ENCODE data around the gene NMT1.
"Not testable (repeated sequence)": the region's sequence is repeated elsewhere in the genome, so short reads cannot be mapped to it uniquely, and the experiment has no call there.

NMT1 gene

GRCh38 chr17:45123930-45124796 is 63.0 kb downstream of the NMT1 start:
- Histone ChIP-seq H3K36me3 (ENCODE audit: insufficient read depth, insufficient read length, low read length) (peaks cover 37% of the 10 kb centered on the region), H3K27me3 (ENCODE audit: insufficient read depth, insufficient read length) (no peaks in the 10 kb centered on the region), H3K9ac (ENCODE audit: insufficient read length, low read depth) (no peak overlapping the region), H3K9me3 (ENCODE audit: insufficient read depth, low read length) (no peaks in the 10 kb centered on the region), H3K4me1 (ENCODE audit: insufficient read depth, insufficient read length) (peaks cover 42% of the 10 kb centered on the region), H3K4me3 (ENCODE audit: insufficient read length, low read depth) (no peak overlapping the region)
- TF ChIP-seq SUZ12 (IDR thresholded peaks at IDR 0.05; ENCODE audit: extremely low read depth, insufficient read depth, insufficient read length) (no peak), YY1 (IDR thresholded peaks at IDR 0.05; ENCODE audit: insufficient read depth, insufficient read length) (no peak)
- DNase-seq (ENCODE audit: low read depth, low spot score), result peak; percentile 22

DNA sequence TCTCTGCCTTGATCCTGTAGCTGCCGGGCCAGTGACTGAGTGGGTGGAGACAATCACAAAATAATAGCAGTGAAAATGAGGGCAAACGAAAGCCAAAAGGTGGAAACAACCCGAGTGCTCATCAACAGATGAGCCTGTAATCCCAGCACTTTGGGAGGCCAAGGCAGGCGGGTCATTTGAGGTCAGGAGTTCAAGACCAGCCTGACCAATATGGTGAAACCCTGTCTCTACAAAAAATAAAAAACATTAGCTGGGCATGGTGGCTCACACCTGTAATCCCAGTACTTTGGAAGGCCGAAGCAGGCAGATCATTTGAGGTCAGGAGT is 63.6 kb downstream of the NMT1 start:
- Histone ChIP-seq H3K36me3 (ENCODE audit: insufficient read depth, insufficient read length, low read length) (peaks cover 32% of the 10 kb centered on the region), H3K4me1 (ENCODE audit: insufficient read depth, insufficient read length) (peaks cover 46% of the 10 kb centered on the region)
- not testable (repeated sequence) for DNase-seq (ENCODE audit: low read depth, low spot score); H3K9me3 ChIP-seq (ENCODE audit: insufficient read depth, low read length); H3K27me3 ChIP-seq (ENCODE audit: insufficient read depth, insufficient read length); H3K9ac ChIP-seq (ENCODE audit: insufficient read length, low read depth); H3K4me3 ChIP-seq (ENCODE audit: insufficient read length, low read depth)

DNA sequence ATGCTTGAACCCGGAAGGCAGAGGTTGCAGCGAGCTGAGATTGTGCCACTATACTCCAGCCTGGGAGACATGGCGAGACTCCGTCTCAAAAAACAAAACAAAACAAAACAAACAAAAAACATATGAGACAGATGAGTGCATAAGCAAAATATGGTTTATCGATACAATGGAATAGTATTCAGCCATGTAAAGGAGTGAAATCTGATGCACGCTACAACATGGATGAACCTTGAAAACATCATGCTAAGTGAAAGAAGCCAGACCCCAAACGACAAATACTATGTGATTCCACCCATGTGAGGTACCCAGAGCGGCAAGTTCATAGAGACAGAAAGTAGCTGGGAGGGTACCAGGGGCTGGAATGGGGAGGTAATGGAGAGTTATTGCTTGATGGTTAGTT is 64.4 kb downstream of the NMT1 start:
- no peak overlapping the region for H3K4me3 ChIP-seq (ENCODE audit: insufficient read length, low read depth)
- no peaks in the 10 kb centered on the region for H3K27me3 ChIP-seq (ENCODE audit: insufficient read depth, insufficient read length)
- H3K9ac ChIP-seq (ENCODE audit: insufficient read length, low read depth), result no peak overlapping the region
- H3K9me3 ChIP-seq (ENCODE audit: insufficient read depth, low read length), result no peaks in the 10 kb centered on the region
- H3K36me3 ChIP-seq (ENCODE audit: insufficient read depth, insufficient read length, low read length), result peaks cover 25% of the 10 kb centered on the region
- no peak for DNase-seq (ENCODE audit: low read depth, low spot score)
- TF ChIP-seq SUZ12 (IDR thresholded peaks at IDR 0.05; ENCODE audit: extremely low read depth, insufficient read depth, insufficient read length) (no peak), ZNF274 (IDR thresholded peaks at IDR 0.05; ENCODE audit: low read depth, low read length) (no peak), YY1 (IDR thresholded peaks at IDR 0.05; ENCODE audit: insufficient read depth, insufficient read length) (no peak)
- H3K4me1 ChIP-seq (ENCODE audit: insufficient read depth, insufficient read length), result peaks cover 50% of the 10 kb centered on the region

- Histone ChIP-seq H3K4me1 (ENCODE audit: insufficient read depth, insufficient read length) (peaks cover 47% of the 10 kb centered on the region), H3K9ac (ENCODE audit: insufficient read length, low read depth) (peak overlapping the region; percentile 36), H3K27me3 (ENCODE audit: insufficient read depth, insufficient read length) (no peaks in the 10 kb centered on the region), H3K36me3 (ENCODE audit: insufficient read depth, insufficient read length, low read length) (peaks cover 22% of the 10 kb centered on the region), H3K9me3 (ENCODE audit: insufficient read depth, low read length) (no peaks in the 10 kb centered on the region), H3K4me3 (ENCODE audit: insufficient read length, low read depth) (no peak overlapping the region)
- DNase-seq (ENCODE audit: low read depth, low spot score), result no peak
- TF ChIP-seq ZNF274 (IDR thresholded peaks at IDR 0.05; ENCODE audit: low read depth, low read length) (no peak), SUZ12 (IDR thresholded peaks at IDR 0.05; ENCODE audit: extremely low read depth, insufficient read depth, insufficient read length) (no peak), YY1 (IDR thresholded peaks at IDR 0.05; ENCODE audit: insufficient read depth, insufficient read length) (no peak)
Observed at GRCh38 chr17:45127207-45127547, 66.1 kb downstream of the NMT1 start.

DNA sequence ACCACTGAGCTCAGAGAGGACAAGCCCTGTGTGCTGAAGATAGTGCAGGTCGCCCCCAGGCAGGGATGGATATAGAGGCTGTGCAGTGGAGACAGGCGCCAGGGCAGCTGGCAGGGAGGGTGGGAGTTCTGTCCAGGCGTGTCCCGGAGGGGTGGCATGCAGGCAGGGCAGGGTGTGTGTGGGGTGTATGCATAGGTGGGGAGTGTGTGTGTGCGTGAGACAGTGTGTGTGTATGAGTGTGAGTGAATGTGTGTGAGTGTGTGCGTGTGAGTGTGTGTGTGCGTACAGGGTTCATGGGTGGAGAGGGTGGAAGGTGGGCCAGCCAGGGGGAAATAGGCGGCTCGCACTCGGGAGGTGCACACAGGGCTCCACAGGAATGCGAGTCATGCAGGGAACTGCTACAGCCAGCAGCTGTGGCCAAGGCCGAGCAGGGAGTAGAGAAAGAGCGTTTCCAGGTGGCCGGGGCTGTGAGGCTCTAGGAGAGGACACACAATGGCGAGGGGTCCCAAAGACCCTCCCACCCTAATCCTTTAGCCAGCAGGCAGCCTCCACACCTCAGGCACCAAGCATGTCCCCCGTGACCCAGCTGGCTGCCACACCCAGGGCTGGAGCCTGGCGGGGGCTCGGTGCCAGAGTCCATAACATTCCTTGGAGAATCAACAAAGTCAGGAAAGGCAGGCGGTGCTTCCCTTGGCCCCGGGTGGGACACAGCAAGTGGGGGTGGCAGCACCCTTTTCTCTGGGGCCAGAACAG is 66.6 kb downstream of the NMT1 start:
- H3K9me3 ChIP-seq (ENCODE audit: insufficient read depth, low read length), result no peaks in the 10 kb centered on the region
- TF ChIP-seq SUZ12 (IDR thresholded peaks at IDR 0.05; ENCODE audit: extremely low read depth, insufficient read depth, insufficient read length) (no peak), ZNF274 (IDR thresholded peaks at IDR 0.05; ENCODE audit: low read depth, low read length) (no peak), YY1 (IDR thresholded peaks at IDR 0.05; ENCODE audit: insufficient read depth, insufficient read length) (no peak)
- peak overlapping the region; percentile 66 for H3K9ac ChIP-seq (ENCODE audit: insufficient read length, low read depth)
- peaks cover 47% of the 10 kb centered on the region for H3K4me1 ChIP-seq (ENCODE audit: insufficient read depth, insufficient read length)
- no peak overlapping the region for H3K4me3 ChIP-seq (ENCODE audit: insufficient read length, low read depth)
- no peaks in the 10 kb centered on the region for H3K27me3 ChIP-seq (ENCODE audit: insufficient read depth, insufficient read length)
- H3K36me3 ChIP-seq (ENCODE audit: insufficient read depth, insufficient read length, low read length), result peaks cover 22% of the 10 kb centered on the region
- no peak for DNase-seq (ENCODE audit: low read depth, low spot score)

- no peak for TF ChIP-seq SUZ12 (IDR thresholded peaks at IDR 0.05; ENCODE audit: extremely low read depth, insufficient read depth, insufficient read length)
- TF ChIP-seq ZNF274 (IDR thresholded peaks at IDR 0.05; ENCODE audit: low read depth, low read length), result no peak
- peaks cover 49% of the 10 kb centered on the region for H3K4me1 ChIP-seq (ENCODE audit: insufficient read depth, insufficient read length)
- peak overlapping the region; percentile 50 for H3K9ac ChIP-seq (ENCODE audit: insufficient read length, low read depth)
- no peak overlapping the region for H3K4me3 ChIP-seq (ENCODE audit: insufficient read length, low read depth)
- peaks cover 22% of the 10 kb centered on the region for H3K36me3 ChIP-seq (ENCODE audit: insufficient read depth, insufficient read length, low read length)
- no peak for DNase-seq (ENCODE audit: low read depth, low spot score)
- H3K9me3 ChIP-seq (ENCODE audit: insufficient read depth, low read length), result no peaks in the 10 kb centered on the region; the same call in 1 of the 2 replicates
- H3K27me3 ChIP-seq (ENCODE audit: insufficient read depth, insufficient read length), result no peaks in the 10 kb centered on the region
Observed at GRCh38 chr17:45128331-45128730, 67.2 kb downstream of the NMT1 start.

DNA sequence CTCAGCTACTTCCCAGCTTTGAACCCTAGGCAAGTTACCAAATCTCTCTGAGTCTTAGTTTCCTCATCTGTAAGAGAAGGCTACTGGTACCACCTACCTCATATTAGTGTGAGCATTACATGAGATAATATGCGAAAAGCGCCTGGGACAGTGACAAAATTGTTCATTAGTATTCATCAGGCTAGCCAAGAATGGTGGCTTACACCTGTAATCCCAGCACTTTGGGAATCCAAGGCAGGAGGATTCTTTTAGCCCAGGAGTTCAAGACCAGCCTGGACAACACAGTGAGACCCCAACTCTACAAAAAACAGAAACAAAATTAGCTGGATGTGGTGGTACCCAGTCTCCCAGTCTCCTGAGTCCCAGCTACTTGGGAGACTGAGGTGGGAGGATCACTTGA is 67.9 kb downstream of the NMT1 start:
- H3K36me3 ChIP-seq (ENCODE audit: insufficient read depth, insufficient read length, low read length), result peaks cover 22% of the 10 kb centered on the region
- no peak for TF ChIP-seq YY1 (IDR thresholded peaks at IDR 0.05; ENCODE audit: insufficient read depth, insufficient read length)
- TF ChIP-seq ZNF274 (IDR thresholded peaks at IDR 0.05; ENCODE audit: low read depth, low read length), result no peak
- no peak for TF ChIP-seq SUZ12 (IDR thresholded peaks at IDR 0.05; ENCODE audit: extremely low read depth, insufficient read depth, insufficient read length)
- no peaks in the 10 kb centered on the region for H3K27me3 ChIP-seq (ENCODE audit: insufficient read depth, insufficient read length)
- no peak for DNase-seq (ENCODE audit: low read depth, low spot score)
- peaks cover 42% of the 10 kb centered on the region for H3K4me1 ChIP-seq (ENCODE audit: insufficient read depth, insufficient read length)
- H3K9ac ChIP-seq (ENCODE audit: insufficient read length, low read depth), result no peak overlapping the region
- H3K9me3 ChIP-seq (ENCODE audit: insufficient read depth, low read length), result peaks cover 2% of the 10 kb centered on the region; the same call in 1 of the 2 replicates
- H3K4me3 ChIP-seq (ENCODE audit: insufficient read length, low read depth), result no peak overlapping the region

Data from NT2/D1 (cell line).